RWPE2 (cell line): ENCODE data around the gene UBL7.

Experiments
- ATAC-seq: fragments of 200-7000 bp; cut with Tn5 transposase; 3 replicates; pipeline ENCODE4 v1.9.1; 2021; ENCODE audit warnings: low read depth
- DNase-seq: peaks from one replicate; pipeline ENCODE4 v3.0.0-alpha.2; 2020; ENCODE audit warnings: low spot score
- H3K27ac ChIP-seq: fragments of 450-650 bp; 2 replicates; pipeline ENCODE4 v1.5.1; 2017; ENCODE audit warnings: mild to moderate bottlenecking; ENCODE audit not compliant: poor library complexity, severe bottlenecking
- H3K27me3 ChIP-seq: fragments of 250-450 bp; sonication (Bioruptor Pico); 2 replicates; pipeline ENCODE4 v1.5.1; 2021; ENCODE audit warnings: mild to moderate bottlenecking, moderate library complexity; ENCODE audit not compliant: insufficient read depth, poor library complexity, severe bottlenecking
- H3K36me3 ChIP-seq: fragments of 250-450 bp; sonication (Bioruptor Pico); 2 replicates; pipeline ENCODE4 v1.5.1; 2020; ENCODE audit warnings: low read depth, mild to moderate bottlenecking, moderate library complexity
- H3K4me1 ChIP-seq: fragments of 250-450 bp; sonication (Bioruptor Pico); 2 replicates; pipeline ENCODE4 v1.5.1; 2021; ENCODE audit warnings: mild to moderate bottlenecking, moderate library complexity; ENCODE audit not compliant: insufficient read depth, poor library complexity, severe bottlenecking
- H3K4me3 ChIP-seq: fragments of 250-450 bp; sonication (Bioruptor Pico); 2 replicates; pipeline ENCODE4 v1.5.1; 2021; ENCODE audit warnings: mild to moderate bottlenecking, moderate library complexity; ENCODE audit not compliant: severe bottlenecking
- H3K9me3 ChIP-seq: fragments of 250-450 bp; sonication (Bioruptor Pico); 2 replicates; pipeline ENCODE4 v1.5.1; 2021; ENCODE audit warnings: mild to moderate bottlenecking, moderate library complexity; ENCODE audit not compliant: severe bottlenecking
- CTCF ChIP-seq: fragments of 450-650 bp; IDR thresholded peaks from one replicate; pipeline ENCODE4 v1.5.1; 2017; ENCODE audit warnings: mild to moderate bottlenecking, moderate library complexity; ENCODE audit not compliant: poor library complexity, severe bottlenecking

The UBL7 gene

GRCh38 chr15:74408385-74408784 is 52.6 kb downstream of the UBL7 start:
- Histone ChIP-seq H3K27me3 (no peaks in the 10 kb centered on the region), H3K36me3 (peaks cover 33% of the 10 kb centered on the region), H3K4me3 (no peak overlapping the region), H3K9me3 (no peaks in the 10 kb centered on the region), H3K27ac (peak overlapping the region; percentile 78), H3K4me1 (peaks cover 14% of the 10 kb centered on the region)
- DNase-seq (no peak), ATAC-seq (no peak)
- TF ChIP-seq CTCF = no peak

GRCh38 chr15:74406992-74407705 is 53.8 kb downstream of the UBL7 start:
- Histone ChIP-seq H3K36me3 (peaks cover 22% of the 10 kb centered on the region), H3K27me3 (no peaks in the 10 kb centered on the region), H3K27ac (peak overlapping the region; percentile 78), H3K4me3 (no peak overlapping the region), H3K4me1 (peaks cover 14% of the 10 kb centered on the region), H3K9me3 (no peaks in the 10 kb centered on the region)
- TF ChIP-seq CTCF = peak; percentile 12
- ATAC-seq = peak; percentile 93
- DNase-seq = peak; percentile 96

- no peak for DNase-seq
- Histone ChIP-seq H3K9me3 (no peaks in the 10 kb centered on the region), H3K27me3 (no peaks in the 10 kb centered on the region), H3K4me1 (peaks cover 14% of the 10 kb centered on the region), H3K4me3 (no peak overlapping the region), H3K36me3 (peaks cover 16% of the 10 kb centered on the region), H3K27ac (peak overlapping the region; percentile 78)
- no peak for ATAC-seq
- TF ChIP-seq CTCF = no peak
These were observed 54.4 kb downstream of the UBL7 start for GRCh38 chr15:74406517-74406916.

GRCh38 chr15:74405823-74406222 is 55.1 kb downstream of the UBL7 start:
- ATAC-seq (no peak), DNase-seq (no peak)
- Histone ChIP-seq H3K27me3 (no peaks in the 10 kb centered on the region), H3K36me3 (peaks cover 9% of the 10 kb centered on the region), H3K4me3 (no peak overlapping the region), H3K4me1 (peaks cover 18% of the 10 kb centered on the region), H3K9me3 (no peaks in the 10 kb centered on the region), H3K27ac (peak overlapping the region; percentile 78)
- TF ChIP-seq CTCF = no peak

GRCh38 chr15:74403991-74404563 is 56.9 kb downstream of the UBL7 start:
- Histone ChIP-seq H3K36me3 (no peaks in the 10 kb centered on the region), H3K27me3 (no peaks in the 10 kb centered on the region), H3K4me1 (peaks cover 35% of the 10 kb centered on the region), H3K4me3 (no peak overlapping the region), H3K9me3 (no peaks in the 10 kb centered on the region), H3K27ac (peak overlapping the region; percentile 95)
- DNase-seq = no peak
- no peak for ATAC-seq
- TF ChIP-seq CTCF = no peak
